Hematopoietic multipotent progenitor cell treated with erythropoietin and hydrocortisone succinate and interleukin-3 and kit ligand, for 8 days (in vitro differentiated cells): ENCODE data around the gene SLC25A46.
"Not testable (repeated sequence)": the region's sequence is repeated elsewhere in the genome, so short reads cannot be mapped to it uniquely, and the experiment has no call there.

ENCODE experiments used
- DNase-seq: peaks from one replicate; pipeline ENCODE4 v3.0.0-alpha.2; 2015

SLC25A46 gene

GRCh38 chr5:110757118-110757729 is 18.4 kb downstream of the SLC25A46 start:
- DNase-seq, result peak; percentile 71

GRCh38 chr5:110760158-110760557 is 21.4 kb downstream of the SLC25A46 start:
- DNase-seq, result no peak

- DNase-seq, result no peak
Measured at GRCh38 chr5:110768138-110768860, 29.5 kb downstream of the SLC25A46 start.

- DNase-seq, result no peak
Measured at GRCh38 chr5:110769000-110769681, 30.3 kb downstream of the SLC25A46 start.

GRCh38 chr5:110770286-110770685 is 31.5 kb downstream of the SLC25A46 start:
- DNase-seq, result no peak

- DNase-seq, result no peak
Measured at GRCh38 chr5:110784901-110785300, 46.1 kb downstream of the SLC25A46 start.

- DNase-seq, result no peak
Measured at GRCh38 chr5:110785356-110785755, 46.5 kb downstream of the SLC25A46 start.

GRCh38 chr5:110788006-110788405 is 49.2 kb downstream of the SLC25A46 start:
- not testable (repeated sequence) for DNase-seq

GRCh38 chr5:110790673-110791072 is 51.9 kb downstream of the SLC25A46 start:
- DNase-seq, result no peak

- no peak for DNase-seq
Measured at GRCh38 chr5:110802998-110803397, 64.2 kb downstream of the SLC25A46 start.

- DNase-seq, result no peak
Measured at GRCh38 chr5:110803467-110804326, 64.9 kb downstream of the SLC25A46 start.

GRCh38 chr5:110807169-110807568 is 68.4 kb downstream of the SLC25A46 start:
- no peak for DNase-seq

GRCh38 chr5:110809006-110809405 is 70.2 kb downstream of the SLC25A46 start:
- DNase-seq, result no peak
